ENCODE data around the gene CNPY1.
"Not testable (repeated sequence)": the region's sequence is repeated elsewhere in the genome, so short reads cannot be mapped to it uniquely, and the experiment has no call there.

The CNPY1 gene

DNA sequence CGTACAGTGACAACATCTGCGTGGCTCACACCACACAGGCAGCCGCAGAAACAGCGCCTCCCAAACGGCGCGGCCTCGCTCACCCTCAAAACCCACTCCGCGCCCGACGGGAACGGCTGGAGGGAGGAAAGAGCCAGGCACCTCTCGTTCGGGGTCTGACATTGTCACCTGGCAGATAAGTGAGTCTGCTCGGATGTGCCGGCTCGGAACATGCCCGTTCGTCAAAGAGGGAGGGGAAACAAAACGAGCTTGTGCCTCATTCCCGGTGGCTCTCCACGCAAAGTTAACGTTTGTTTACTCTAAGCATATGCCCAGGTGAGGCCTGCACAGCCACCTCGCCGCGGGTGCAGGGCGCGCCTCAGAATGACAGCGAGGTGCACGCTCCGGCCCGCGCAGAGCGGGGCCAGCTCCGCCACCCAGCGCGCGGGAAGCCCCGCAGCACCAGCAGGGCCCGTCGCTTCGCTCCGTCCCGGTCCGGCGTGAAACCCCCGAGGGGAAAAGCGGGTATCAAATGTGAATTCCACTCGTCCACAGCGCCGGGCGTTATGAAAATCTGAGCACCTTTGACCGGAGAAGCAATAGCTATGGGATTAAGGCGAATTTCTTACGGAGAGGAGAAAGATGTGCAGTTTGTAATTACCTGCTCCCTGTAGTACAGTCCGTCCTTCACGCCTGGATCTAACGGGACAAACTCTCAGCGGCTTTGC, 13.1 kb downstream of the CNPY1 start:
- no peak for DNase-seq (ENCODE audit: low read depth)

DNA sequence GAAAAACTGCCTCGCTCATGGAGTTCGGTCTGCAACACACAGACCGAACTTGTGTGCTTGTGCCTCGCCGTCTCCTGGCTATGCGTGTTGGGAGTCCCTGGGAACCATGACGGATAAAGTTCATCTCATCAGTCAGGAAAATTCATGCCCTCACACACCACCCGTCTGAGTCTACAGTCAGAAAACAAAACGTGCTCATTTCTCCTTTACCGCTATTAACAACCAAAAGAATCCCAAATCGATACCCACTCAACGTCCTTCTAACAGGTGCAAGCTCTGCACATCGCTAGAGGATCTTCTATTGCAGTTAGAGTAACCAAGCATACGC, 13.6 kb downstream of the CNPY1 start:
- no peak for DNase-seq (ENCODE audit: low read depth)

DNA sequence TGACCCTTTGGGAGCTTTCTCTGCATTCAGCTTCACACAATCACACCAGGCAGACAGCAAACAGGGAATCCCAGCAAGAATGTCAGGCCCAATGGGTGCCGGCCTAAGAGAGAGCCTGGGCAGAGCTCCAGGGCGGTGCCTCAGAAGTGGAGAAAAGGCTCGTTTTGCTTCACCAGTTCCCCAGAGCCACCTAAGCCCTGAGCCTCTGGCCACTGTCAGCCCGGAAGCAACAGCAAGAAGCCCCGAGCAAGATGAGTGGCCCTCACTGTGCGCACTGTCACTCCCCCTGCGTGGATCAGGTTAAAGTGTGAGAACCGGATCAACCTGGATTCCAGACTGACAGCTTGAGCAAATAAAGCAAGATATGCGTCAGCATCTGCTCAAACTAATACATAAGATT, 14.7 kb downstream of the CNPY1 start:
- DNase-seq (ENCODE audit: low read depth) = no peak

DNA sequence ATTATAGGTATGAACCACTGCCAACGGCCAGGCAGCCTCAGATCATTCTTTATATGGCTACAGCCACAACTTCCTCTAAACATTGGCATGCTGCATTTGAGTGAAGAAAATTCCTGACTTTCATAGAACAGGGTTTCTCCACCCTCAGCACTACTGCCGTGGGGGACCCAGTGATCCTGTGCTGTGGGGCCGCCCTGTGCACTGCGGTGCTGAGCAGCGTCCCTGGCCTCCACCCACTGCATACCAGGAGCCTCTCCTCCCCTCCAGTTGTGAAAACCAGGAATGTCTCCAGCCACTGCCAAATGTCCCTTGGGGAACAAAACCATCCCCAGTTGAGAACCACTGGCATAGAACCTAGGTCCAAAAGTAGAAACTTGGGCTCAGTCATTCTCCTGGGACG, 15.8 kb downstream of the CNPY1 start:
- DNase-seq (ENCODE audit: low read depth) = no peak

DNA sequence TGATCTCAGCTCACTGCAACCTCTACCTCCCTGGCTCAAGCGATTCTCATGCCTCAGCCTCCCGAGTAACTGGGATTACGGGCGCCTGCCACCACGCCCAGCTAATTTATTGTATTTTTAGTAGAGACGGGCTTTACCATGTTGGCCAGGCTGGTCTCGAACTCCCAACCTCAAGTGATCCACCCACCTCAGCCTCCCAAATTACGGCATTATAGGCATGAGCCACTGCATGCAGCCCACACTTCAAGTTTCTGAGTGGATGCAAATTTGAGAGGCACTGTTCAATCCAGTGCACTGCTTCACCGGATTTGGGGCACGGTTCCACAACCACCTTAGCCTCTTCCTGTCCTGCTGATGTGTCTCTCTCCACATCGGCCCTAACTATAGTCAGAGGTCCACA, 16.5 kb downstream of the CNPY1 start:
- no peak for DNase-seq (ENCODE audit: low read depth)

DNA sequence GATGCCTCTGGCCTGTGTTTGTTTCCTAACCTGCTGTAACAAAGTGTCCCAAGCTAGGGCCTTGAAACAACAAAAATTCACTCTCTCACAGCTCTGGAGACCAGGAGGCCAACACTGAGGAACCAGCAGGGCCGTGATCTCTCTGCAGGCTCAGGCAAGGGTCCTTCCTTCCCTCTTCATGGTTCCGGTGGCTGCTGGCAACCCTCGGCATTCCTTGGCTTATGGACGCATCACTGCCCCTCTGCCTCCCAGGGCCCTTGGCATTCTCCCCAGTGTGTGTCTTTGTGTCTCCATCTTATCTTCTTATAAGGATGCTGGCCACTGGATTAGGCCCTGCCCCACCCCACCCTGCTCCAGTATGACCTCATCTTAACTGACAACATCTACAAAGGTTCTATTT, 17.0 kb downstream of the CNPY1 start:
- no peak for DNase-seq (ENCODE audit: low read depth)

DNA sequence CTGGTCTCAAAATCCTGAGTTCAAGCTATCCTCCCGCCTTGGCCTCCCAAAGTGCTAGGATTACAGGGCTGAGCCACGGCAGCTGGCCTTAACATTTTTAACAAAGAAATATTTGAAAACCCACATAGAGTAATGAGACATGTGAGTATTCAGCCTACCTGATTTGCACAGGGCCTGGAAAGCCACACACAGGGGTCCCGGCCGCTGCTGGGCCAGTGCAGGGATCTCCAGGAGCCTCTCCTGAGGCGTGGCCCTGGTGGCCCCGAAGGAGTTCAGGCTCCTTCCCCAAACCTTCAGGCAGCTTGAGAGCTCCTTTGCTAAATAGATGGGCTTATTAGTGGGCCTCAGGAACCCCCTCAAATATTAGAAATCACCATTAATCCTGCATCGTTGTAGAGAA, 18.7 kb downstream of the CNPY1 start:
- no peak for DNase-seq (ENCODE audit: low read depth)

DNA sequence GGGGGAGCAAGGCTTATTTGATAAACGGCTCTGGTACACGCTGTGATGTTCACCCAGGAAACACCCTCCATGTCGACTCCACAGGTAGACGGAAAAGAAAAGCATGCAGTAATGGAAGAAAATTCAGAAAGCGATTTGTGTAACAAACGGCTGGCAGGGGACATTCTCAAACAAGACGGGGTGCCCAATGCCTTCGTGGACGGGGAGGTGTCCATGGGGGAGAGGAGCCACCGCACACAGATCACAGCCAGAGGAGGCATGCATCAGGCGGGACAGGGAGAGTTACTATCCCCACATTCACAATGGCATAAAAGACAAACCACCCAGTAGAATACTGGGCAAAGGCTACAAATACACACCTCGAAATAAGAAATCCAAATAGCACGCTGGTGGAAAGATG, 20.1 kb downstream of the CNPY1 start:
- DNase-seq (ENCODE audit: low read depth) = no peak

DNA sequence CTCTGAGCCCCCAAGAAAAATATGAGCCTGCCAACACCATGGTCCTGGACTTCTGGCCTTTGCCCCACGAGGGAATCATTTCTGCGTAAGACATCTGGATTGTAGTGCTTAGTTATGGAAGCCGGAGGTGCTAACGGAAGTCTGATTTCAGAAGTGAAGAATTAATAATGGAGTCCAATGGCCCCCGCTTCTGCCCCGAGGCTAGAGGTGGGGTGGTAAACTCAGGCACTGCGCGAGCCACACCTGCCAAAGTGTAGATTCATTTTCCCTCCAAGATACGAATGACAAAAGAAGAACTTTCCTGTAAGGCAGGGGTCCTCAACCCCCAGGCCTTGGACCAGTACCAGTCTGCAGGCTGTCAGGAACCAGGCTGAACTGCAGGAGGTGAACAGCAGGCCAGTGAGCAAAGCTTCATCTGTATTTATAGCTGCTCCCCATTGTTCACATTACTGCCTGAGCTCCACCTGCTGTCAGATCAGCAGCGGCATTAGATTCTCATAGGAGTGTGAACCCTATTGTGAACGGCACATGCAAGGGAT, 22.3 kb downstream of the CNPY1 start:
- DNase-seq (ENCODE audit: low read depth) = no peak

DNA sequence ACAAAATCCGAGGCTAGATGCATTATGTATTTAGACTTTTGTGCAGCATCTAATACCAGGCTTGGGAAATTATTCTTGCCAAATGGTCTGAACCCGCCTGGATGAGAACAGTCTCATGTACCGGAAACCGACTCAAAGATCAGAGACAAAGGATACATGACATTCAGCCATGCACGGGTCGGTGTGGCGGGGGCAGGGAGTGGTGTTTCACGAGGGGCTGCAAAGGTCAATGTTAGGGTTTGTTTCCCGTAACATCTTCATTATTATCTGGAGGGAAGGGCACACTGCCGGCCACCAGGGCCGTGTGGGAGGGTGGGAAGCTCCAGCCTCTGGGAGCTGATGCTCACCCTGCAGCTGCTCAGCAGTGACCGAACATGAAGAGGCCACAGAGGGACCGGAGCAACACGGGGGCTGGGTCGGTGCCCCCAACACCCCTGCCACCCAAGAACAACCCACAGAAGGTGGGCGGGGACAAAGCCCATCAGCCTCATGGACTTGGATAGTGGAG, 23.1 kb downstream of the CNPY1 start:
- no peak for DNase-seq (ENCODE audit: low read depth)

DNA sequence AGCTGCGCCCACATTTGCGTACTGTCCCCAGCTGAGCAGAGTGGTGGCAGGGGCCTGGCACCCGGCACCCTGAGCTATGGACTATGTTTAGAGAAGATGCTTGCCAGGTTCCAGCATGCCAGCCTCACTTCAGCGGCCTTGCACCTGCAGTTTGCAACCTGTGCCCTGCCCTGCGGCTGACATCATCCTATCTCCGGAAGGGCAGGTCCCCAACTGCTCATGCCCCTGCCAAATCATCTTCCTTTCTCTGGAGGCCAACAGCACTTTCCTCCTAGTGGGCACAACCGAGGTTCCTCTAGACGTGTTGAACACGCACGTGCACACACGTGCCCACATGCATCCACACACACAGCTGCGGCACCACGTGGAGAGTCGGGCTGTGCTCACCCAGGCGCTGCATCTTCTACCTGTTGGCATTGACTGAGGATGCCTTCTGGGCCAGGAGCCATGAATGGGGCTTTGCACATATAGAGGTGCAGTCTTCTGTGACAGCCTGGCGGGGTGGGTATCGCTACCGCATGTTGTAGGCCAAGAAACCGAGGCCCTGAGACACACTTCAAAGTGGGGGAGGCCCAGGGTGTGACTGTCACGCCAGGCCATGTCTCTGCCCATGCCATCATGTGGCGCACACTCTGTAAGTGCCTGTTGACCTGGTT, 24.5 kb downstream of the CNPY1 start:
- no peak for DNase-seq (ENCODE audit: low read depth)

DNA sequence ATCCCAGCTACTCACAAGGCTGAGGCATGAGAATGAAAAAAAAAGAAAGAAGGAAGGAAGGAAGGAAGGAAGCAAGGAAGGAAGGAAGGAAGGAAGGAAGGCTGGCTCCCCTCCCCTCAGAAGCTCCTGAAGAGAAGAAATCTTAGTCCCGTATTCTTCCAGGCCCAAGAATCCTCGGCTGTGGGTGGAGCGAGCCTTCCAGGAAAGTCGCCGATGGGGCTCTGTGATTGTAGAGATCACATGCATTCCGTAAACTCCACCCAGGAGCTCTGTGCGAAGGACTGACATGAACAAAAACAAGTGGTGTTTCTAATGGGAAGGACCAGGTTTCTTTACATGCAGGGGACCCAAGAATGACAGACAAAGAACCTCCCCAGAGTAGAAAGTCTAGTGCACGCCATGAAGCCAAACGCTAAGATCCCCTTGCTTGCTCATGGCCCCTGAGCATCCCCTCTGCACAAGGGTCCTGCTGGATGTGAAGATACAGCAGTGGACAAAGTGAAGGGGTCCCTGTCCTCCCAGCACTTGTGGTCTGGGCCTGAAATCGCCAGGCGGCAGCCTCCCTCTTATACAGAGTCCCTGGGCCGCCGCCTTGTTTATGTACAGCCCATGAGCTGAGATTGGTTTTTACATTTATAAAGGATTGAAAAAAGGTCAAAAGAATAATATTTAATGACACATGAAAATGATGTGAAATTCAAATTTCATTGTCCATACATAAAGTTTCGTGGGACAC, 25.2 kb downstream of the CNPY1 start:
- no peak for DNase-seq (ENCODE audit: low read depth)

DNA sequence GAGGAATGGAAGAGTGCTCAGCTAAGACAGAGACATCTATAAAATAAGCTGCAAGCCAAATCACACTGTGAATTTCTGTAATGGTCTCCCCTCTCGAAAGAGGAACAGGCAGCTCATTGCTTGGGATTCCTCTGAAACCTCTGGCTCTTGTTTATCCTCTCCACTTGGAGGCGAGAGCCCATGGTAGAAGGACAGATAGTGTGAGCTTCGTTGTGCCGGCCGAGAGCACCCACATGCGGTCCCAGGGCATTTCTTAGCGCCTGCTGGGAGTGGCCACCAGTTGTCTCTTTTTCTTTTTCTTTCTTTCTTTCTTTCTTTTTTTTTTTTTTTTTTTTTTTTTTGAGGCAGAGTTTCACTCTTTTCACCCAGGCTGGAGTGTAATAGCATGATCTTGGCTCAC, 26.2 kb downstream of the CNPY1 start:
- no peak for DNase-seq (ENCODE audit: low read depth)

DNA sequence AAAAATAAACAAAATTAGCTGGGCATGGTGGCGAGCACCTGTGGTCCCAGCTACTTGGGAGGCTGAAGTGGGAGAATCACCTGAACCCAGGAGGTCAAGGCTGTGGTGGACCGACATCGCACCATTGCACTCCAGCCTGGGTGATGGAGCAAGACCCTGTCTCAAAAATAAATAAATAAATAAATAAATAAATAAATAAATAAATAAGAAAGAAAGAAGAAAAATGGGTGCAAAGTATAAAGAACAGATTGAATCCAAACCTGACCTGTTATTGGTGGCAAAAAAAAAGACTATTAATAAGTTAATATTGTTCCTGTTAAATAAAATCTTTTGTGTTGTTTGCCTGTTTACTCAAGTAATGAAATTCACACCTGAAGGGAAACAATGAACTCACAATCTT, 27.0 kb downstream of the CNPY1 start:
- not testable (repeated sequence) for DNase-seq (ENCODE audit: low read depth)

DNA sequence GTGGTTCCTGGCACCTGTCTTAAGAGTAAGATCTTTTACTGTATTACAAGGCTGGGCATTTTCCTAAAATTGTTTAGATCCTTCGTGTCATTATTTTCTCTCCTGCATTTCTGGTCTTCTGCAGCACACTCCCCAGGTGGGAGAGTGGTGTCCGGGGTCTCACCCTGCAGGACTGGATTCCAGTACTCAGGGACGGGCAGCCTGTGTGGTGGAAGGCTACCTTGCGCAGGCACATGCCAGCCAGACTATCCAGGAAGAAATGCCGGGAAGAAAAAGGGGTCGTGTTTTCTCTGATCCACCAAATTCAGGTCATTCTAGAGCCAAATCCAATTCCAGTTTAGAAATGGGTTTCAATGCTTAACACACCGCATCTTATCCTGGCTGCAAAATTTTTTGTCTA, 27.7 kb downstream of the CNPY1 start:
- no peak for DNase-seq (ENCODE audit: low read depth)

DNA sequence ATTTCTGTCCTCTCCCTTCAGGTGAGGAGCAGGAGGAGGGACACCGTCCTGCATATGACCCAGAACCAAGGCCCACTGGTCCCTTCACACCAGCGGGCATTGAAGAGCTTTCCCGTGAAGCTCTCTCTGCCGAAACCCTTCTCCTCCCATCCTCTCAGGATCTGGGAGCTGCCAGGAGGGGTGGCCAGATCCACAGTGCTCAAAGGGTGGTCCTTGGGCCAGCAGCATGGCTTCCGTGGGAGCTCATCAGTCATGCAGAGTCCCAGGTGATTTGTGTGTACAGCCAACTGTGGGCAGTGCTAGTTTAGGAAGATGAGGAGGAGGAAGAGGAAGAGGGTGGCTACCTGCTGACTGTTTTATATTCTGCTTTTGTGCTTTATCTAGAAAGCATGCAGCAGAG, 28.4 kb downstream of the CNPY1 start:
- DNase-seq (ENCODE audit: low read depth) = no peak

DNA sequence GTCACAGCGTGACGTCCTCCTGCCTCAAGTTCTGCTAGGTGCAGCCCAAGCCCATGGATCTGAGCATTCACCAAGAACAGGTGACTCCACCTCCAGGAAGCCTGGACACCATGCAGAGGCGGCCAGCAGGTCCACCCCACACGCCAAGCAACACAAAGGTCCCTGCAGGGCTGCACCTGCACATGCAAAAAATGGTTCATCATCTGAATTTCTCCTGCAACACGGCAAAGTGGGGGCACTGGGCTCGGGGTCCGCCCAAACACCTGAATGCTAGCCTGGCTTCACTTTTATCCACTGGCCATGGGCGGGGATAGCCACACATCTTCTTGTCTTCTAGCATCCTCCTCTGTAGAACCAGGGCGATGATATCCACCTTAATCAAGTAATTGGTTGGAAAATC, 28.9 kb downstream of the CNPY1 start:
- no peak for DNase-seq (ENCODE audit: low read depth)

DNA sequence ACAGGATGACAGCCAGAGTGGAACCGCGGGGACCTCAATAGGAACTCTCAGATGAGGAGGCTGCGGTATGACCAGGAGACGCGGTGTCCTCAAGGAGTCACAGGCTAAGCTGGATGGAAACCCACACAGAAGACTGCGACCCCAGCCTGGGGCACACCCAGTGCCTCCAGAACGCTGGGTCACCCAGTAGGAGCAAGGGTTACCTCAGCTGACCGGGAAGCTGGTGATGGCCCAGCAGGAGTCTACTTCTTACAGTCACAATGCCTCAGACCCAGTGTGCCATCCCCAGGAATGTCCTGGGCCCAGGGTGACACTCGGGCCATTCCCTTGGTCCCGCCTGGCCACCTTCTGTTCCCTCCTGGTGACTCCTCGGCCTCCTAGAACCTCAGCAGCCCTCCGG, 29.9 kb downstream of the CNPY1 start:
- no peak for DNase-seq (ENCODE audit: low read depth)

DNA sequence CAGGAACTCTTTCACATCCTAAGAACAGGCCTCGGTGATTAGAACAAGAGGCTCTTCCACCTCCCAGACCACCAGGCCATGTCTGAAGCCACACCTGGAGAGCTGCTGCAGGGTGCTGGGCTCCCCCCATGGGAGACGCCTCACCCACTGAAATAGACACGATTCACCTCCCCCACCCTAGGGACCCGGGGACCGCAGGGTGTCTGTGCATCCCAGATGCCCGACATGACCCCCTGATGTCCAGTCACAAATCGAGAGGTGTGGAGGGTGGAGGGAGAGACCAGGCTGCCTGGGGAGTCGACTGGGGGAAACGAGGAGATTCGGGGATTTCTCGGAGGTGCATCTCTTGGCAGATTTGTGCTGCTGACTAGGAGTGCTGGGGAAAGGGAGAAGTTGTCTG, 31.0 kb downstream of the CNPY1 start:
- no peak for DNase-seq (ENCODE audit: low read depth)

DNA sequence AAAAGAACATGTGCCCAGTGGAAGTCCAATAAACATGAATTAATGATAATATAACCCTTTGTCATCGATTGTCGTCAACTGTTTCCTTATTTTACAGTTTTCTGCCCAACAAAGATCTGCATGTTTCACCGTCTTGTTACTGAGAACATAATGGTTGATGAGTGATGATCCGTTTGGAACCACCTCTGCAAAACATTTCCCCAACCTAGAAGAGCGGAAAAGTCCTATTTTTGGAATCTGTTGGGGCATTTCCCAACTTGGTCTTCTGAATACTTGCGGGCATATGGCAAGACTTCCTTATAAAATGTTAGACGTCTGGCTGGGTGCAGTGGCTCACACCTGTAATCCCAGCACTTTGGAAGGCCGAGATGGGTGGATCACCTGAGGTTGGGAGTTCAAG, 32.1 kb downstream of the CNPY1 start:
- DNase-seq (ENCODE audit: low read depth) = no peak

DNA sequence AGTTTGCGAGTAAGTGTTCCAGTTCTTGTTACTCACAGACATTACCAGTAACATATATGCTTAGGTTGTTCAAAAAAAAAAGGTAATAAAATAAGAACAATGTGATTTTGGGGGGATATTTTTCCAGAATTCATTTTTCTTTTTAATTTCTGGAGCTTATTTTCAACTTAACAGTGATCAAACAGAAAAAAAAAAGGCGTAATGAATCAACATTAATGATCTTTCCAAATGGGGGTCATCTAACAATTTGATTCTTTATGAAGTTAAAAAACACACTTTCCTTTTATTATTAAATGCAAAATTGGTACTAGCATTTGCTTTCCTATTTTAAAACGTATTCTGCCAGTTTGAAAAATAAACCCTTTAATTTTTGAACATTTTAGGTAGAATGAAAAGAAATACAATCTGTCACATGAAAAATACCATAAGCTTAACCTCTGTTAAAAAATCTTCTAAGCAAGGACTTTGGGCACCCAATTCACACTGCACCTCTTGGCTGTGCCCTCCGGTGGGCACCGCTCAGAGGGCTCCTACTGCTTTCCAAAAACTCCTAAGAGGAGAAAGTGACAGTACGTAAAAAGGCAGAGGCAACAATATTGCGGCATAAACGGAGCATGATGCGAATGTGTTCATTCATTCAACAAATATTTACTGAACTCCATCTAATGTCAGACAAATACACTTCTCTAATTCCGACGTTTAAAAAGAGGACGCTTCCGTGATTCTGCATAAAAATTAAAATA, 32.6 kb downstream of the CNPY1 start:
- no peak for DNase-seq (ENCODE audit: low read depth)

DNA sequence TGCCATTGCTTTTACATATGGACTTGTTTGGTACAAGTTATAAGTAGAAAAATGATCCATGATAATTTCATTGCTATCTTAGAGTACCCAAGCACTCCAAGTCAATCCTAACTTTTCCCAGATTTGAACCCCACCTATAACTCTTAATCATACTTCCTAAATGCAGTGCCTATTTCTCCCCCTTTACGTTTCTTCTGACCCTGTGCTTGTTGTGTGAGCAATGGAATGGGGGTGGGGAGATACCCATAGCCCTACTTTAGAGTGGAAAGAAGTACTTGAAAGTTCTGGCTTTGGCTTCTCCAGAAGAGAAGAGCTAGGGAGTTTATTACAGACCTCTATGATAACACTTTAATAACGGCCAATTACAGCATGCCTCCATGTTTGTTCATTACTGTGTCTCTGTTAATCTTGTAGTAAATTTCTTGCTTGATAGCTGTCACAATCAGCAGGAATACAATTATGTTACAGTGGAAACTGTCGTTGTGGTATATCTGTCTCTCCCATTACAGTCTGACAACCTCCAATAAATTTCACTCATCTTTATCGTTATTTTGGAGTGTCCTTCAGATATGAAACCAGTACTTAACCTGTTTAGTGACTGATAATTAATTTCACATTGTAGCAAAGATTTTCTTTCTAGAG, 34.0 kb downstream of the CNPY1 start:
- DNase-seq (ENCODE audit: low read depth) = no peak

Measured in activated T-cell treated with anti-CD3 and anti-CD28 coated beads for 48 hours (primary cell).